DND-41 (cell line): ENCODE measurements around the gene REXO4.

Source experiments
- ATAC-seq: fragments of 200-7000 bp; cut with Tn5 transposase; 3 replicates; pipeline ENCODE4 v1.9.1; 2021; ENCODE audit warnings: low read depth; ENCODE audit not compliant: insufficient read depth
- DNase-seq: peaks from one replicate; pipeline ENCODE4 v3.0.0-alpha.2; 2020
- H2AFZ ChIP-seq: 2 replicates; pipeline ENCODE4 v1.6.0; 2012; ENCODE audit warnings: low read depth, low read length
- H3K27ac ChIP-seq: 2 replicates; pipeline ENCODE4 v1.5.1; 2012; ENCODE audit warnings: low read length, inconsistent platforms
- H3K27me3 ChIP-seq: fragments of 200-600 bp; sonication (generic); 2 replicates; pipeline ENCODE4 v1.6.0; 2012; ENCODE audit warnings: low read length, mild to moderate bottlenecking, inconsistent platforms; ENCODE audit not compliant: insufficient read depth, poor library complexity
- H3K36me3 ChIP-seq: 2 replicates; pipeline ENCODE4 v1.5.1; 2012; ENCODE audit warnings: low read length, inconsistent platforms; ENCODE audit not compliant: insufficient read depth
- H3K4me1 ChIP-seq: 2 replicates; pipeline ENCODE4 v1.5.1; 2012; ENCODE audit warnings: mild to moderate bottlenecking, low read length; ENCODE audit not compliant: insufficient read depth
- H3K4me2 ChIP-seq: 2 replicates; pipeline ENCODE4 v1.6.0; 2012; ENCODE audit warnings: mild to moderate bottlenecking, moderate library complexity, low read length, inconsistent platforms; ENCODE audit not compliant: insufficient read depth
- H3K4me3 ChIP-seq, 2 experiments: fragments of 200-600 bp in 1 of 2; shearing (Covaris generic) in 1 of 2; 2 replicates each; pipeline ENCODE4 v1.5.1; 2012 to 2016; ENCODE audit warnings: inconsistent platforms in 2 of 2, low read length in 2 of 2, mild to moderate bottlenecking in 2 of 2, low read depth in 1 of 2, moderate library complexity in 1 of 2
- H3K79me2 ChIP-seq: 2 replicates; pipeline ENCODE4 v1.6.0; 2012; ENCODE audit warnings: low read length, inconsistent platforms; ENCODE audit not compliant: insufficient read depth
- H3K9ac ChIP-seq: 2 replicates; pipeline ENCODE4 v1.6.0; 2012; ENCODE audit warnings: low read depth, mild to moderate bottlenecking, inconsistent platforms, low read length, moderate library complexity
- H3K9me3 ChIP-seq: 2 replicates; pipeline ENCODE4 v1.5.1; 2012; ENCODE audit warnings: low read length, moderate library complexity, mild to moderate bottlenecking, inconsistent platforms; ENCODE audit not compliant: insufficient read depth, severe bottlenecking
- H4K20me1 ChIP-seq: 2 replicates; pipeline ENCODE4 v1.6.0; 2012; ENCODE audit warnings: low read length; ENCODE audit not compliant: insufficient read depth
- CTCF ChIP-seq: IDR thresholded peaks from 2 replicates; pipeline ENCODE4 v1.5.1; 2012; ENCODE audit warnings: borderline replicate concordance, low read length, moderate library complexity, mild to moderate bottlenecking; ENCODE audit not compliant: poor library complexity, severe bottlenecking; ENCODE audit errors: extremely low read depth
- EZH2 ChIP-seq: IDR thresholded peaks from 3 replicates; pipeline ENCODE4 v1.6.1; 2012; ENCODE audit warnings: borderline replicate concordance, low read depth, mild to moderate bottlenecking, moderate library complexity, low read length, inconsistent platforms; ENCODE audit not compliant: severe bottlenecking

REXO4 gene

GRCh38 chr9:133456409-133456808 is 38.6 kb upstream of the REXO4 start:
- Histone ChIP-seq H4K20me1 (0 out of 2 replicates have a peak, but pooled peaks cover 6% of the 10 kb centered on the region), H3K27ac (no peak overlapping the region), H3K9me3 (no peaks in the 10 kb centered on the region), H3K4me1 (peaks cover 21% of the 10 kb centered on the region), H3K79me2 (no peaks in the 10 kb centered on the region), H3K36me3 (no peaks in the 10 kb centered on the region), H3K4me2 (no peak overlapping the region), H2AFZ (no peak overlapping the region), H3K9ac (no peak overlapping the region), H3K4me3 (no peak overlapping the region), H3K27me3 (no peaks in the 10 kb centered on the region)
- DNase-seq (no peak), ATAC-seq (no peak)
- TF ChIP-seq CTCF, result peak; percentile 38
- TF ChIP-seq EZH2, result no peak

- ATAC-seq, result no peak
- H3K4me2 ChIP-seq, result no peak overlapping the region
- H3K27ac ChIP-seq, result no peak overlapping the region
- DNase-seq, result no peak
- TF ChIP-seq EZH2 (no peak), CTCF (no peak)
- H3K9me3 ChIP-seq, result no peaks in the 10 kb centered on the region
- H3K79me2 ChIP-seq, result no peaks in the 10 kb centered on the region
- peaks cover 21% of the 10 kb centered on the region for H3K4me1 ChIP-seq
- 0 out of 2 replicates have a peak, but pooled peaks cover 2% of the 10 kb centered on the region for H4K20me1 ChIP-seq
- no peak overlapping the region for H2AFZ ChIP-seq
- H3K27me3 ChIP-seq, result no peaks in the 10 kb centered on the region
- H3K4me3 ChIP-seq, result no peak overlapping the region
- H3K9ac ChIP-seq, result no peak overlapping the region
- no peaks in the 10 kb centered on the region for H3K36me3 ChIP-seq
Observed at GRCh38 chr9:133455936-133456335, 38.1 kb upstream of the REXO4 start.

GRCh38 chr9:133454943-133455673 is 37.3 kb upstream of the REXO4 start:
- Histone ChIP-seq H3K9me3 (no peaks in the 10 kb centered on the region), H3K79me2 (no peaks in the 10 kb centered on the region), H3K36me3 (no peaks in the 10 kb centered on the region), H3K27me3 (no peaks in the 10 kb centered on the region), H2AFZ (no peak overlapping the region), H4K20me1 (no peaks in the 10 kb centered on the region), H3K4me2 (no peak overlapping the region), H3K27ac (no peak overlapping the region), H3K9ac (no peak overlapping the region), H3K4me1 (peaks cover 15% of the 10 kb centered on the region), H3K4me3 (no peak overlapping the region)
- no peak for ATAC-seq
- no peak for DNase-seq
- TF ChIP-seq CTCF (no peak), EZH2 (no peak)

- no peaks in the 10 kb centered on the region for H4K20me1 ChIP-seq
- no peaks in the 10 kb centered on the region for H3K79me2 ChIP-seq
- H3K4me2 ChIP-seq, result no peak overlapping the region
- H3K9me3 ChIP-seq, result no peaks in the 10 kb centered on the region
- H2AFZ ChIP-seq, result no peak overlapping the region
- DNase-seq, result no peak
- H3K4me3 ChIP-seq, result no peak overlapping the region
- TF ChIP-seq CTCF (no peak), EZH2 (no peak)
- no peaks in the 10 kb centered on the region for H3K27me3 ChIP-seq
- H3K9ac ChIP-seq, result no peak overlapping the region
- ATAC-seq, result no peak
- no peak overlapping the region for H3K27ac ChIP-seq
- H3K36me3 ChIP-seq, result no peaks in the 10 kb centered on the region
- peaks cover 11% of the 10 kb centered on the region for H3K4me1 ChIP-seq
Observed at GRCh38 chr9:133454325-133454724, 36.5 kb upstream of the REXO4 start.
